HG03354 (cell line): ENCODE measurements around the gene ZNF598.
A peak's percentile ranks its signal among the peaks of the same experiment; 100 is the strongest.

Source experiments
- ATAC-seq: cut with Tn5 transposase; IDR thresholded peaks from one replicate; pipeline ENCODE4 v1.9.1; 2021; ENCODE audit warnings: mild to moderate bottlenecking; ENCODE audit not compliant: unreplicated experiment, poor library complexity, severe bottlenecking

ZNF598 gene

GRCh38 chr16:1993731-1994131 is 15.9 kb downstream of the ZNF598 start:
- ATAC-seq: no peak

- ATAC-seq: no peak
Observed at GRCh38 chr16:1992704-1993317, 16.8 kb downstream of the ZNF598 start.

- ATAC-seq: peak; percentile 52
Observed at GRCh38 chr16:1991948-1992703, 17.5 kb downstream of the ZNF598 start.

- ATAC-seq: no peak
Observed at GRCh38 chr16:1991588-1991947, 18.1 kb downstream of the ZNF598 start.

GRCh38 chr16:1991135-1991551 is 18.5 kb downstream of the ZNF598 start:
- peak; percentile 40 for ATAC-seq

- peak; percentile 1 for ATAC-seq
Observed at GRCh38 chr16:1990351-1991134, 19.1 kb downstream of the ZNF598 start.

- no peak for ATAC-seq
Observed at GRCh38 chr16:1990101-1990350, 19.6 kb downstream of the ZNF598 start.

GRCh38 chr16:1989209-1990100 is 20.2 kb downstream of the ZNF598 start, which contains the start of gene SYNGR3:
Gene SYNGR3 (plus strand): TSS chr16:1989970. CDS start chr16:1990103, 133 bp downstream.
- ATAC-seq: no peak

- no peak for ATAC-seq
Observed at GRCh38 chr16:1987198-1987597, 22.4 kb downstream of the ZNF598 start.

GRCh38 chr16:1985466-1986150 is 24.0 kb downstream of the ZNF598 start:
- no peak for ATAC-seq

- peak; percentile 6 for ATAC-seq
Observed at GRCh38 chr16:1984347-1985225, 25.0 kb downstream of the ZNF598 start.

- ATAC-seq: peak; percentile 77
Observed at GRCh38 chr16:1983544-1984346, 25.9 kb downstream of the ZNF598 start, which contains the start of gene GFER. Gene GFER (plus strand): TSS chr16:1984193. CDS start chr16:1984219, 26 bp downstream.

- no peak for ATAC-seq
Observed at GRCh38 chr16:1982991-1983543, 26.6 kb downstream of the ZNF598 start.

- ATAC-seq: no peak
Observed at GRCh38 chr16:1982013-1982433, 27.6 kb downstream of the ZNF598 start.

GRCh38 chr16:1981398-1981836 is 28.2 kb downstream of the ZNF598 start, which contains the start of gene NOXO1:
Gene NOXO1 (minus strand): TSS chr16:1981469. CDS start chr16:1981179, 290 bp downstream.
- no peak for ATAC-seq

GRCh38 chr16:1980770-1981087 is 28.9 kb downstream of the ZNF598 start:
- no peak for ATAC-seq
